OCI-LY3 (cell line): ENCODE results near the gene MAD1L1.
"Not testable (repeated sequence)": the region's sequence is repeated elsewhere in the genome, so short reads cannot be mapped to it uniquely, and the experiment has no call there.

Experiments
- H2AFZ ChIP-seq: fragments of 200-600, 300-600 bp; shearing (Covaris generic); 2 replicates; pipeline ENCODE4 v1.6.0; 2014; ENCODE audit warnings: antibody characterized with exemption, low read depth, low read length
- H3K27ac ChIP-seq: fragments of 200-600, 300-600 bp; sonication (generic); 2 replicates; pipeline ENCODE4 v1.5.1; 2014; ENCODE audit warnings: mild to moderate bottlenecking, low read length, moderate library complexity, mixed read lengths
- H3K27me3 ChIP-seq: fragments of 200-600, 300-600 bp; sonication (generic); 2 replicates; pipeline ENCODE4 v1.6.1; 2014; ENCODE audit warnings: low read depth, low read length, mixed read lengths
- H3K36me3 ChIP-seq: fragments of 200-600, 300-600 bp; sonication (generic); replicated peaks from 2 replicates; pipeline ENCODE3; 2014; ENCODE audit warnings: low read depth, low read length, mixed read lengths
- H3K4me1 ChIP-seq: fragments of 300-600, 200-600 bp; sonication (generic); 2 replicates; pipeline ENCODE4 v1.6.1; 2014; ENCODE audit warnings: low read length, mixed read lengths
- H3K4me2 ChIP-seq: fragments of 200-600, 300-600 bp; sonication (generic); 2 replicates; pipeline ENCODE4 v1.6.1; 2014; ENCODE audit warnings: low read length, mixed read lengths
- H3K4me3 ChIP-seq: fragments of 300-600, 200-600 bp; sonication (generic); 2 replicates; pipeline ENCODE4 v1.5.1; 2014; ENCODE audit warnings: antibody characterized with exemption, mild to moderate bottlenecking, low read length, moderate library complexity
- H3K79me2 ChIP-seq: fragments of 300-600, 200-600 bp; shearing (Covaris generic); 2 replicates; pipeline ENCODE4 v1.6.1; 2014; ENCODE audit warnings: mild to moderate bottlenecking, low read length, mixed read lengths
- H3K9ac ChIP-seq: fragments of 300-600, 200-600 bp; shearing (Covaris generic); 2 replicates; pipeline ENCODE4 v1.6.0; 2014; ENCODE audit warnings: mild to moderate bottlenecking, low read length, moderate library complexity
- H3K9me3 ChIP-seq: fragments of 200-600, 300-600 bp; shearing (Covaris generic); 2 replicates; pipeline ENCODE4 v1.6.1; 2014; ENCODE audit warnings: low read length, mixed read lengths; ENCODE audit not compliant: insufficient read depth
- H4K20me1 ChIP-seq: fragments of 200-600, 300-600 bp; sonication (generic); 2 replicates; pipeline ENCODE4 v1.6.1; 2016; ENCODE audit warnings: low read length, mixed read lengths; ENCODE audit not compliant: insufficient read depth
- EZH2phosphoT487 ChIP-seq: fragments of 200-600 bp; shearing (Covaris generic); IDR thresholded peaks from 2 replicates; pipeline ENCODE4 v1.6.1; 2018; ENCODE audit warnings: antibody characterized with exemption, mixed run types, low read depth
- TF ChIP-seq, protein P1 (sequence below): fragments of 200-600, 300-600 bp; sonication (generic); IDR thresholded peaks from 2 replicates; pipeline ENCODE4 v1.5.1; 2014; ENCODE audit warnings: antibody characterized with exemption, low read length, low read depth

Gene MAD1L1

GRCh38 chr7:1931256-1931950, 301.3 kb downstream of the MAD1L1 start:
- Histone ChIP-seq H4K20me1 (no peaks in the 10 kb centered on the region), H2AFZ (no peak overlapping the region), H3K27ac (no peak overlapping the region), H3K27me3 (no peaks in the 10 kb centered on the region), H3K9me3 (no peaks in the 10 kb centered on the region), H3K4me3 (no peak overlapping the region), H3K4me2 (no peak overlapping the region), H3K4me1 (no peaks in the 10 kb centered on the region), H3K79me2 (no peaks in the 10 kb centered on the region), H3K36me3 (no peaks in the 10 kb centered on the region), H3K9ac (no peak overlapping the region)
- no peak for TF ChIP-seq EZH2phosphoT487
- TF ChIP-seq, protein P1, sequence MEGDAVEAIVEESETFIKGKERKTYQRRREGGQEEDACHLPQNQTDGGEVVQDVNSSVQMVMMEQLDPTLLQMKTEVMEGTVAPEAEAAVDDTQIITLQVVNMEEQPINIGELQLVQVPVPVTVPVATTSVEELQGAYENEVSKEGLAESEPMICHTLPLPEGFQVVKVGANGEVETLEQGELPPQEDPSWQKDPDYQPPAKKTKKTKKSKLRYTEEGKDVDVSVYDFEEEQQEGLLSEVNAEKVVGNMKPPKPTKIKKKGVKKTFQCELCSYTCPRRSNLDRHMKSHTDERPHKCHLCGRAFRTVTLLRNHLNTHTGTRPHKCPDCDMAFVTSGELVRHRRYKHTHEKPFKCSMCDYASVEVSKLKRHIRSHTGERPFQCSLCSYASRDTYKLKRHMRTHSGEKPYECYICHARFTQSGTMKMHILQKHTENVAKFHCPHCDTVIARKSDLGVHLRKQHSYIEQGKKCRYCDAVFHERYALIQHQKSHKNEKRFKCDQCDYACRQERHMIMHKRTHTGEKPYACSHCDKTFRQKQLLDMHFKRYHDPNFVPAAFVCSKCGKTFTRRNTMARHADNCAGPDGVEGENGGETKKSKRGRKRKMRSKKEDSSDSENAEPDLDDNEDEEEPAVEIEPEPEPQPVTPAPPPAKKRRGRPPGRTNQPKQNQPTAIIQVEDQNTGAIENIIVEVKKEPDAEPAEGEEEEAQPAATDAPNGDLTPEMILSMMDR, result no peak

GRCh38 chr7:1930381-1931065, 302.2 kb downstream of the MAD1L1 start:
- Histone ChIP-seq H3K27ac (no peak overlapping the region), H3K9me3 (no peaks in the 10 kb centered on the region), H2AFZ (no peak overlapping the region), H3K27me3 (no peaks in the 10 kb centered on the region), H3K4me2 (no peak overlapping the region), H3K9ac (no peak overlapping the region), H3K36me3 (no peaks in the 10 kb centered on the region), H3K79me2 (no peaks in the 10 kb centered on the region), H3K4me3 (no peak overlapping the region), H4K20me1 (no peaks in the 10 kb centered on the region), H3K4me1 (no peaks in the 10 kb centered on the region)
- TF ChIP-seq EZH2phosphoT487, result no peak

DNA sequence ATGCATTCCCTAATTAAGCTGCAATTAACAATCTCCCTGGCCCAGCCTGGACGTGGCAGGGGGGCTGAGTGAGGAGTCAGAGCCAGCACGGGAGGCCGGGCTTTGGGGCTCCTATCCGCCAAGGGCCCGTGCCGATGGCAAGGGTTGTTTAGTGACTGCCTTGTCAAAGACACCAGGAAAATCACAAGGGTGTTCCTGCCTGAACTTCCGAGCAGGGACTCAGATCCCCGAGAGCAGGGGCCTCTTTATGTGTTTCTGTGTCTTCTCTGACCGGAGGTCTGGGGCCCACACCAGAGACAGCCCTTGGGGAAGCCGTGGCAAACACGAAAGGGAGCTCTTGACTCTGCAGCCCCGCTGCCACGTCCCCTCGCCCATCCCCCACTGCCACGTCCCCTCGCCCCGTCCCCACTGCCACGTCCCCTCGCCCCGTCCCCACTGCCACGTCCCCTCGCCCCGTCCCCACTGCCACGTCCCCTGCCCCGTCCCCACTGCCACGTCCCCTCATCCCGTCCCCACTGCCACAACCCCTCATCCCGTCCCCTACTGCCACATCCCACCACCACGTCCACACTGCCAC, 303.3 kb downstream of the MAD1L1 start:
- not testable (repeated sequence) for H3K27me3 ChIP-seq, H4K20me1 ChIP-seq, H3K27ac ChIP-seq, H3K4me2 ChIP-seq, H3K9me3 ChIP-seq, H3K9ac ChIP-seq, H3K36me3 ChIP-seq, H3K79me2 ChIP-seq, H2AFZ ChIP-seq, H3K4me1 ChIP-seq, H3K4me3 ChIP-seq

DNA sequence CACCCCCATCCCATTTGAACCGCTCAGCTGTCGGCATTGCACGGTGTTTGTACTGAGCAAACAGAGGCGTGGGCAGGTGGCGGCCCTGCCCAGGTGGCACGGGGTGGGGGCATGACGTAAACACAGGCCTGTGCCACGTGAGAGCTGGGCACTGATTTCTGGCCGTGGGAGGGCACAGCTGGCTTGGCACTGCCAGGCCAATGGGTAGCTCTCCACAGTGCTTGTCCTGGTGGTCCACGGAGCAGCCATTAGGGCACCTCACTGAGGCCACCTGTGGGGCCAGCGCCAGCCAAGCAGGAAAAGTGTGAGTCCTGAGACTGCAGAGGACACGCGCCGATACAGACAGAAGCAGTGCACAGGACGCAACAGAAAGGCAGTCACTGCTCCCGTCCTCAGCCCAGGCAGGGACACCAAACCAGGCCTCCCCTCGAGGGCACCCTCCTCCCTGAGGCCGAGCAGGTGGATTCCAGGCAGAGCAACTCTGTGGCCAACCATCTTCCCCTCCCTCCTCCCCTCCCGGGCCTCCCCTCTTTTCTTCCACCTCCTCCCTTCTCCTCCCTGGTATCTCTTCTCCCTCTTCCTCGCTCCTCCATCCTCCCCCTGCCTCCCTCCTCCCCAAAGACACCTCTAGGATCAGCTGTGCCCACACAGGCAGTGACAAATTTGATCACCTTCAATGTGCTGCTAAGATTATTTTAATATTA, 303.9 kb downstream of the MAD1L1 start:
- Histone ChIP-seq H3K36me3 (no peaks in the 10 kb centered on the region), H3K27me3 (no peaks in the 10 kb centered on the region), H3K4me3 (no peak overlapping the region), H3K4me2 (no peak overlapping the region), H3K9ac (no peak overlapping the region), H3K9me3 (no peaks in the 10 kb centered on the region), H3K27ac (no peak overlapping the region), H2AFZ (no peak overlapping the region), H3K79me2 (no peaks in the 10 kb centered on the region), H4K20me1 (no peaks in the 10 kb centered on the region), H3K4me1 (no peaks in the 10 kb centered on the region)
- no peak for TF ChIP-seq EZH2phosphoT487
- TF ChIP-seq, protein P1, result no peak
